Measurements from ENCODE around the gene RIMOC1.

GRCh38 chr5:41921166-41921565, 17.0 kb downstream of the RIMOC1 start:
- TF ChIP-seq EZH2 (IDR thresholded peaks at IDR 0.05; ENCODE audit: borderline replicate concordance, insufficient read depth, low read length, poor library complexity, severe bottlenecking) = no peak
- TF ChIP-seq TAF1 (IDR thresholded peaks at IDR 0.05; ENCODE audit: low read depth) = no peak

All from neural cell (in vitro differentiated cells).